Epithelial cell of esophagus (primary cell): ENCODE results near the gene SEMA4D.

ENCODE experiments used
- DNase-seq: peaks from one replicate; pipeline ENCODE4 v3.0.0; 2010; ENCODE audit warnings: low read depth
- H3K4me3 ChIP-seq: 2 replicates; pipeline ENCODE4 v1.5.1; 2011; ENCODE audit warnings: mild to moderate bottlenecking, low read length, control low read depth
- TF ChIP-seq, protein P1 (sequence below): IDR thresholded peaks from 2 replicates; pipeline ENCODE4 v1.5.1; 2011; ENCODE audit warnings: low read depth, mild to moderate bottlenecking, low read length, control low read depth, inconsistent platforms; ENCODE audit not compliant: insufficient read depth; ENCODE audit errors: missing control alignments

SEMA4D gene

DNA sequence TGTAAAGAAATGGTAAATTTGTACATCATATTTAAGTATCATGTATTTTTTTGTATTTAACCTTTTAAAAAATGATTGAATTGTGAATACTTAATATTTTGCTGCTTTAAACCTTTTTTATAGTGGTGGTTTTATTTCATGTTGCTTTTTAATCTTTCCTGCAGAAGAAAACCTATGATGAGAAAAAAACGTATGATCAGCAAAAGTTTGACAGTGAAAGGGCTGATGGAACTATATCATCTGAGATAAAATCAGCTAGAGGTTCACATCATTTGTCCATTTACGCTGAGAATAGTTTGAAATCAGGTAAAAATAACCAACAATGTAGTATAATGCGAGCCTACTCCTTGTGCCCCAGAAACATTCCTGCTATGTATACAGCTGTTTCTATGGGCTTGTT is 172.2 kb downstream of the SEMA4D start:
- DNase-seq: no peak
- TF ChIP-seq, protein P1, sequence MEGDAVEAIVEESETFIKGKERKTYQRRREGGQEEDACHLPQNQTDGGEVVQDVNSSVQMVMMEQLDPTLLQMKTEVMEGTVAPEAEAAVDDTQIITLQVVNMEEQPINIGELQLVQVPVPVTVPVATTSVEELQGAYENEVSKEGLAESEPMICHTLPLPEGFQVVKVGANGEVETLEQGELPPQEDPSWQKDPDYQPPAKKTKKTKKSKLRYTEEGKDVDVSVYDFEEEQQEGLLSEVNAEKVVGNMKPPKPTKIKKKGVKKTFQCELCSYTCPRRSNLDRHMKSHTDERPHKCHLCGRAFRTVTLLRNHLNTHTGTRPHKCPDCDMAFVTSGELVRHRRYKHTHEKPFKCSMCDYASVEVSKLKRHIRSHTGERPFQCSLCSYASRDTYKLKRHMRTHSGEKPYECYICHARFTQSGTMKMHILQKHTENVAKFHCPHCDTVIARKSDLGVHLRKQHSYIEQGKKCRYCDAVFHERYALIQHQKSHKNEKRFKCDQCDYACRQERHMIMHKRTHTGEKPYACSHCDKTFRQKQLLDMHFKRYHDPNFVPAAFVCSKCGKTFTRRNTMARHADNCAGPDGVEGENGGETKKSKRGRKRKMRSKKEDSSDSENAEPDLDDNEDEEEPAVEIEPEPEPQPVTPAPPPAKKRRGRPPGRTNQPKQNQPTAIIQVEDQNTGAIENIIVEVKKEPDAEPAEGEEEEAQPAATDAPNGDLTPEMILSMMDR: no peak

DNA sequence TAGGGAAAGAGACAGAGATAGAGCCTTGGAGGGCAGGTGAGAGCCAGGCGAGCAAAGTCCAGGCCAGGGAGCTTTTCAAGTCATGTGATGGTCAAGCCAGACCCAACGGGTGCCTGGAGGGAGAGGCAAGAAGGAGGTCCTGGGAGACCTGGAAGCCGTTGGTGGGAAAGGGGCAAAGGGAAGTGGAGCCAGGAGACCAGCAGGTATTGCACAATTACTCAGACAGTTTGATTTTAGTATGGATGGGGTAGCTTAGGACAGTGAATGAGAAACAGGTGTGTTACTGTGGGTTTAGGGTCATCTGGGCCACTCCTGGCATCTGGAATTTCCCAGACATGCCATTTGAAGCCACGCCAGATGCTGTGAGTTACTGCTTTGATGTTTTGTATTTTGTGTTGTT is 174.5 kb downstream of the SEMA4D start:
- no peak overlapping the region for H3K4me3 ChIP-seq
- TF ChIP-seq, protein P1: no peak
- DNase-seq: no peak

More for the DNA sequence above, 172.2 kb downstream of the SEMA4D start:
- H3K4me3 ChIP-seq: no peak overlapping the region

DNA sequence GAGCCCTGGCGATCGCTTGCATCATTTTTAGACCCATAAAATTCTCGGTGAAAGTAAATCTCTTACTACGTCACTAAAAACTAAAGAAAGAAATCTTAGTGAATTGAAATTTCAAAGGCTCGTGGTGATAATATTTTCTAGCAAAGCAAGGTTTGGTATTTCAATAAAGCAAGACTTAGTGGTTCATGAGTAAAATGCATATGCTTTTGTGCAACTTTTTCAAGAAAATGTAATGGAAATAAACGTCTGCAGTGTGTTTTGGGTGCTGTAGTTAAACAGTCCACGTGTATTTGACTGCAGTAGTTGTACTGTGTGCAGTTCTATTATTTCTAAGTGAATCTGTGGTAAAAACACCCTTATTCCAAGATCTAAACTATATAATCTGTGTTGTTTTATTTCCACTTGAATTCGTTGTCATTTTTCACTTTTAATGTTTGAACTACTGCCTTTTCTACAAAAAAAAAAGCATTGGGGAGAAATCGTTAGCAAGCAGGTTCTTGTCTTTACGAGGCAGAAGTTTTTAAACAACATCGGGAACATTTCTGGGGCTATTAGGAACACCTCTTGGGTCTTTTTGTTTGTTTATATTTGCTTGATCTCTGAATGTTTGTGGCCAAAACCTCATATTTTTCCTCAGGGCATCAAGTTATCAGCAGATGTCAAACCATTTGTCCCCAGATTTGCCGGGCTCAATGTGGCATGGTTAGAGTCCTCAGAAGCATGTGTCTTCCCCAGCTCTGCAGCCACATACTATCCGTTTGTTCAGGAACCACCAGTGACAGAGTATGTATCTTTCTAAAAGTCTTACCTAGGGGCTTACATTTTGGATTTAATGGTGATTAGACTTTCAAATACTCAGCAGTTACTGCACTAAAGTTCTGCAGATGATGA is 178.7 kb downstream of the SEMA4D start:
- H3K4me3 ChIP-seq: peak overlapping the region; percentile 79
- TF ChIP-seq, protein P1: no peak
- DNase-seq: no peak

DNA sequence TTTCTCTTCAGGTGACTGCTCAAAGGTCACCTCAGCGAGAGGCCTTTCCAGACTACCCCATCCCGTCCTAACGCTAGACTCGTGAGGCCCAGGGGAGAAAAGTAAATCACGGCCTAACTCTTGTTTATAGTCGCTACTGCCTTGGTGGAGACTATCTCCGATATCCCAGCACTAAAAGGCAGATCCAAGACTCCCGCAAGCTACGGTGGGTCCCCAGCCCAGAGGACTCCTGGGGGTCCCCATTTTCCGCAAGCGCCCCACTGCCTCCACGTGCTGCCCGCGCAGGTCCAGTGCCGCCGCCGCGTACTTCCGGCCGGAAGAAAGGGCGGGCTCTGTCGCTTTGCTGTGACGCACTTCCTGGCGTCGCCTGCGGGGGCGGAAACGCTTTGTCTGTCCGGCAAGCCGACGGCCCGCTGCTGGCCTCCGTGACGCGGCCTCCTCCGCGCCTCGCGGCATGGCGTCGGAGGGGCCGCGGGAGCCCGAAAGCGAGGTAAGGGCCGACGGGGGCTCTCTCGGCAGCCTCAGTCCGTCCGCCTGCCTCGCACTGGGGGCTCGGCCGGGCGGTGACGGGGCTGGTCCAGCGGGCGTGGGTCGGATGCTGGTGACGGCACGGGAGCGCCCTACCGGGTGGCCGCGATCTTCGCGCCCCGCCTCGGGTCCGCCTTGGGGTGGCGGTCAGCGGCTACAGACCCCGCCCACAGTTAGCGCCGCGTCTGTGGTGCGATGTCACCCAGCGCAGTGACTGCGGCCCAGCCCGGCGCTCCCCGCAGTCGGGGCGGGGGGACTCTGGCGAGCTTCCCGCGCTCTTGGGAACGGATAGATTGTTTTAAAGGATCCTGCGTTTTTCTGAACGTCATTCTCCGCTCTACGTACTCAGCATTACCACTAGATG is 179.5 kb downstream of the SEMA4D start, which contains the start of gene SECISBP2:
SECISBP2 (plus strand) TSS at position 378 of the 892 bp plus-strand sequence; CDS start at position 455, 77 bp downstream.
- TF ChIP-seq, protein P1: peak; percentile 75
- peak; percentile 96 for DNase-seq
- peak within 1 kb of the TSS; percentile 79 for H3K4me3 ChIP-seq

DNA sequence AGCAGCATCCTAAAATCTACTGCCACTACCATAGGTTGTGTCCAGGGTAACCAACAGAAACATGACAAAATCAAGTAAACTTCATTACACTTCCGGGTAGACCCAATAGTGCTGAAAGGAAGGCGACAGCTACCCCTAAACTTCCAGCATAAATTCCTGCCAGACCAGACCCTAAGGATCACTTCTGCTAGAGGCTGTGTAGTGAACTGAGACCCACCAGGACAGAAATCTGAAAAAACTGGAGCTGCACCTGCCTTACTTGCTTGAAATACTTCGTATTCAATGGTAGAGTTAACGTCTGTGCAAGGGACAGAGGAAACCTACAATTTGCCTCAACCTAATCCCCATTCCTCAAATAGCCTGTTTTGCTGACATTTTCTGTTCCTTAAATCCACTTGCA is 180.6 kb downstream of the SEMA4D start:
- H3K4me3 ChIP-seq: peak overlapping the region; percentile 79
- TF ChIP-seq, protein P1: no peak
- no peak for DNase-seq

DNA sequence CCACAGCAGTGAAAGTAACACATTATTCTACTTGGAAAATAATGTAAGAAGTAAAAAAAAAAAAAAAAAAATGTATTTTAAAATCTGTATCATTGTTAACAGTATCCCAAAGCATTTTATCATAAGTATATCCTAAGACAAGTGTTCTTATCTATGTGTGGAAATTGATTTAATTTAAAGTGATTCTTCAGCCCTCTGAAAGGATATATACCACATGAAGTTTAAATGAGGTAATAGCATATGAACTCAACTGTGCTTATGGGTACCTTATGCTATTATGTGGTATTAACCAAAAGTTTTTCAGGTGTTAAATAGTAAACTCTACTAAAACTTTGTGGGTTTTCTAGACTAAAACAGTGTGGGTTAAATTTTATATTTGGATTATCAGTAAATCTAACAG is 182.4 kb downstream of the SEMA4D start:
- H3K4me3 ChIP-seq: no peak overlapping the region
- TF ChIP-seq, protein P1: no peak
- DNase-seq: no peak
